ENCODE measurements around the gene CCDC91. TPM values are rescaled to one million over a fixed set of nuclear protein-coding genes. Genes with fewer than 3 reads are reported as not detected.
"Not testable (repeated sequence)": the region's sequence is repeated elsewhere in the genome, so short reads cannot be mapped to it uniquely, and the experiment has no call there.

CCDC91 gene
- total RNA-seq, 1 donor from 2014 or later, result 36.3 TPM

DNA sequence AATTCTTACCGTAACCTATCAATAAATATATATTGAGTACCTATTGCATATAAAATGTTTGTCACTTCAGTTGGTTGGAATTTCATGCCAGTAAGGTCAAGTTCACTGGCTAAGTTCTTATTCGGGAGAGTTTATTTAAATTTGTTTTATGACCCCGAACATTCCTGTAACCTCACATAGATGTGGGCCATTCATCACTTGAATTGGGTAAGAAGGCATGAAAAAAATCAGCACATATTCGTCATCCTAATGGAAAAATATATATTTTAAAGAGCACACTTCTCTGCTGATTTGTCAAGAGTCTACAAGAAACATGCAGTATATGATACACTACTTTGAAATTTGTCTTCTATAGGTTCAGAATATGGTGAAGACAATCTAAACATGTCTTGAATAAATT, 263.4 kb downstream of the CCDC91 start:
- DNase-seq (ENCODE audit: low spot score), result no peak

DNA sequence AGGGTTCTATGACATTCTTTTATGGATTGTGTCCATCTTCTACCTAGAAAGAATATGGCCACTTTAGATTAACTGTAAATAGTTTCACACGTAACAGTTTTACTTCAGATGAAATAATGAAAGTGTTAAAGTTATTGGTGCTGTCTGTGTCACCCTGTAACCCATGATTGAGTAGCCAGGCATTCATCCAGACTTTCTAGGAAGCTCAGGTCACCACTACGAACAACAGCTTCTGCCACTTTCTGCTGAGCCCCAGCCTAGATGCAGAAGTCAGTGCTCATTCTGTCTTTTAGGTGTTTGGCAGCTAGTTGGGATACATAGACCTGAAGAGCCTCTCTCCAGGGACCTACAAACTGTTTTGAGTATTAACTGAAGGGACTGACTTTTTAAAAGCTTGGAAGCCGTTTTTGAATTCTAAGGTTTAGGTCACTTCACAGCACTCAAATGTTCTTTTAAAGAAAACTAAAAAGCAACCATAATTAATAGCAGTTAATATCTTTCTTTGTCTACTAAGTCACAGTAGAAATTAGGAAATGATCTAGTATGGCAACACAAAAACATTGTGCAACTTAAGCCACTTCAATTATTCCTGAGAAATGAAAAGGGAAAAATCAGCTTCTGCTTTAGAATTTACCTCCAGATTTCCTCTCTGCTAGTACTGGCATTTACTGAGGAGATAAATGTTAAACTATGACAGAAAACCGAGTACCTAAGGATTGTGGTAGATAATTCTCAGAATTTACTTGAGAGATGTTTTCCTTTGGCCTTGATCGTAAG, 266.9 kb downstream of the CCDC91 start:
- no peak for DNase-seq (ENCODE audit: low spot score)

GRCh38 chr12:28457785-28458184, 267.5 kb downstream of the CCDC91 start:
- DNase-seq (ENCODE audit: low spot score), result no peak

DNA sequence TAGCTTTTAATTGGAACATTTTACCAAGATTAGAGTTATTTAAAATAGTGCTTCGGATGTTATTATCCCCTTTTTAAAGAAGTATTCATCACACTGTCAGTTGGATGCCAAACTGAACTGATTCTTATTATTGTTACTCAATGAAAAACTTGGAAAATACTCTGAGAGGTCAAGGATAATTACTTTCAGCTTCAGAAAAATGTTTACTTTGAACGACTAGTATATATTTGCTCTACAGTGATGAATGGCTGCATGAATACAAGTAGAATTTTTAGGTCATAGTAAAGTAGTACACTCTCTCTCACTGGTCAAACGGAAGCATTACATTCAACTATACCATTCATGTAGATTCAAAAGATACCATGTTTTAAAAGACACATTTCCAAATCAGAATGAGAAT, 269.2 kb downstream of the CCDC91 start:
- DNase-seq (ENCODE audit: low spot score), result no peak

DNA sequence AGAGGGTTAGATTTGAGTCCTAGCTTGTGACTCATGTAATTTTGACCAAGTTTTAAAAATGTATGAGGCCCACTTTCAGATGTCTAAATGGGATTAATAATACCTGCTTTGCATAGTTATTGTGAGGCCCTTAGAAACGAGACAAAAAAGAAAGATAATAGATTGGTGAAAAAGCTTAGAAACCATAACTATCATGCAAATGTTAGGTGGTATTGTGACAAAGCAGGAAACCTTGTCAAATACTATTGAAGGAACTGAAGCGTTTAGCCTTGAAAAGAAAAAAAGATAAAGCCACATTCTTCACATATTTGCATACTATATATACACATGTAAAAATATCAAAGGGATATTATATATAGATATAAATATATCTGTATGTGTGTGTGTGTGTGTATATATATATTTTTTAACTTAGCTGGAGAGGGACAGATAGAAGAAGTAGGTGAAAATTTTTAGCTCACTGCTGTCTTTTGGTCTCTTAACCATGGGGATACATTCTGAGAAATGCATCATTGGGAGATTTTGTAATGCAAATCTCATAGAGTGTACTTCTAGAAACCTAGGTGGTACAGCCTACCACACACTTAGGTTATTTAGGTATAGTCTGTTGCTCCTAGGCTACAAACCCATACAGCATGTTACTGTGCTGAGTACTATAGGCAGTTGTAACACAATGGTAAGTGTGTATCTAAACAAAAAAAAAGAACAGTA, 270.3 kb downstream of the CCDC91 start:
- no peak for DNase-seq (ENCODE audit: low spot score)

DNA sequence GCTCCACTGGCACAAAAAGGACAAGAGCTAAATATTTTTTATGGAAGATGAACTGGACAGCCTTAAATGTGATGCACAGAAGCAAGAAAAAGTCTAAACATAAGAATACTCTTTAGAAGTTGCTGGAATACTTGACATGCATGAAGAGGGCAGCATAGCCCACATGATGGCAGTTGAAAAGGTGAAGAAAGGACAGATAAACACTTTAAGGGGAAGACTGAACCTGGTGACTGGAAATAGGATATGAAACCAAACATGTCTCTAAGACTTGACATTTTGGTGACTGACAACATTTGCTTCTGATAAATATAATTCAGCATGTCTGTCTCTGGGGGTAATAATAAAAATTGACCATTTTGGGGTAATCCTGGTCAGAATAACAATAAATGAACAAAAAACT, 273.1 kb downstream of the CCDC91 start:
- DNase-seq (ENCODE audit: low spot score), result no peak

DNA sequence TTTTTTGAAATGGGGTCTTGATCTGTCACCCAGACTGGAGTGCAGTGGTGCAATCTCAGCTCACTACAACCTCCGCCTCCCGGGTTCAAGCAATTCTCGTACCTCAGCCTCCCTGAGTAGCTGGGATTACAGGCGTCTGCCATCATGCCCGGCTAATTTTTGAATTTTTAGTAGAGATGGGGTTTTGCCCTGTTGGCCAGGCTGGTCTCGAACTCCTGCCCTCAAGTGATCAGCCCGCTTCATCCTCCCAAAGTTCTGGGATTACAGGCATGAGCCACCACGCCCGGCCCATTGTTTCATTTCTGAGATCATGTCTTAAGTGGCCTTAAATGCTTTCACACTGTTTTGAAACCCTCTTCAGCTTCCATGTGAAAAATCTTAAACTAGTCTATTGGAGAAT, 281.5 kb downstream of the CCDC91 start:
- not testable (repeated sequence) for DNase-seq (ENCODE audit: low spot score)

- DNase-seq (ENCODE audit: low spot score), result not testable (repeated sequence)
These were observed 285.9 kb downstream of the CCDC91 start for GRCh38 chr12:28476206-28476605.

DNA sequence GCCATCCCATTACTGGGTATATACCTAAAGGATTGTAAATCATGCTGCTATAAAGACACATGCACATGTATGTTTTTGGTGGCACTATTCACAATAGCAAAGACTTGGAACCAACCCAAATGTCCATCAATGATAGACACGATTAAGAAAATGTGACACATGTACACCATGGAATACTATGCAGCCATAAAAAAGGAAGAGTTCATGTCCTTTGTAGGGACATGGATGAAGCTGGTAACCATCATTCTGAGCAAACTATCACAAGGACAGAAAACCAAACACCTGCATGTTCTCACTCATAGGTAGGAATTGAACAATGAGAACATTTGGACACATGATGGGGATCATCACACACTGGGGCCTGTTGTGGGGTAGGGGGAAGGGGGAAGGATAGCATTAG, 288.8 kb downstream of the CCDC91 start:
- DNase-seq (ENCODE audit: low spot score), result not testable (repeated sequence)

DNA sequence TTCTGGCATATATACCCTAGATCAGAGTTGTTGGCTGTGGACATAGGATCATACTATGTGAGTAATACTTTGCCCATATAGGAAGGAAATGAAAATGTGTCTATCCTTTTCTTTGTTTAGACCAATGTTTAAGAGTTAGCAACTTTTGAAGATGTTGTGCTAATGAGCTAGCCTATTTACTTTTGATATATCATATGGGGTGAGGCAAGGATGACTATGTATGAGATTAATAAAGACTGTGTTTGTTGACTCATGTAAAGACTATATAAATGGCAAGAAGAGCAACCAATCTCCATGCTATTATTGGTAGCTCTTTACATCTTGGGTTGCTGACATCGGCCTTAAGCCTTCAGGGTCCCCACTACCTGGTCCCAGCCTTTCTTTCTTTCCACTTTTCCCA, 289.4 kb downstream of the CCDC91 start:
- no peak for DNase-seq (ENCODE audit: low spot score)

- no peak for DNase-seq (ENCODE audit: low spot score)
These were observed 293.9 kb downstream of the CCDC91 start for GRCh38 chr12:28484156-28484555.

DNA sequence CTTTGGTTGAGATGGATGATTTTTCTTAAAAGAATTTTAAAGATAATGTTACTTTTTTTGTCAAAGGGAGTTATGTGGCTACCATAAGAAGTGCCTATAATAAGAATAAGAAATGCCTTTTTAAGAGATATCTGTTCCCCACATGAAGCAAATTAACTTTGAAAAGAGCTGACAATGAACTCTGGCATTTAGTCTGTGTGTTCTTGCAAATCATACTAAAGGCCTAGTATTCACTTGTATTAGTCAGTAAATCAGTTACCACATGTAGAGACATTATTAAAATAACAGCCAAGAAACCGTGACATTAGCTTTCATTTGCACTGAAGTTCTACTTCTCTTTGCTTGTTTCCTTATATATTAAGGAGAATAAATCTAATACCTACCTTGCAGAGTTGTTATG, 296.3 kb downstream of the CCDC91 start:
- no peak for DNase-seq (ENCODE audit: low spot score)

DNA sequence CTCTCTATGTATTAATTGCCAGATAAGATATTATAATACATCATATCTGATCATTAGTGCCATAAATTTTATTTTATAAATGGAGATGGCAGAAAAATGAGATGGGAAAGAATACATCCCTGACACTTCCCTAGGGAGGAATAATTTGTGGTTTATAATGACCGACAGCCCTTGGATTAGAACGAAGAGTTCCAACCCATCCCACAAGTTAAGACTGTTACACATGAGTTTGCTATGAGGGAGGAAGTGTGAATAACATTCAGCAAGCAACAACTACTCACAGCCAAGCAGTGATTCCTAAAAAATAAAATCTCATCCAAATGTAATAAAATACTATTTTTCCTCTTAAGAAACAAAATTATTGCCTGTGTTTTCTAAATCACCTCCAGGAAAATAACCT, 299.0 kb downstream of the CCDC91 start:
- DNase-seq (ENCODE audit: low spot score), result no peak

DNA sequence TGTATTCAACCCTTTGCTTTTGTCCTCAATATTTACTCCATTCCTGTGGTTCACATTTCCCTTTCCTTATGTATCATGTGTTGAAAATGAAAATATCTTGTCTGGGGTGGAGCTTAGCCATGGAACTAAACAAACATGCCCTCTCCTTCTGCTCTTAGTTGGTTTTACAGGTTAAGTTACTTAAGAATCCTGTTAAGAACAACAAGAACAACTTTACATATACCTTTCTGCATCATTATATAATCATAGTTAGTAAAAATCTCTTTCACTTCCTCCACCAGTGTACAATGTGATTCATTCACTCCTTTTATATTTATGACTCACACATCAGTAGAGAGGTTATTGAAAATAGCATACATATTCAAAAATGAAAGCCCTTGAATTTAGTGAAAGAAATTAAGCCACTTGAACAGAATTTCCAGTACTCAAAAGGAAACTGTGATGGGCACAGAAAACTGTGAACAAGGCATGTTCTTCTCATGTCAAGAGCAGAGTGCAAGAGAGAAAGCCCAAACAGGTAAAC, 307.7 kb downstream of the CCDC91 start:
- DNase-seq (ENCODE audit: low spot score), result no peak

DNA sequence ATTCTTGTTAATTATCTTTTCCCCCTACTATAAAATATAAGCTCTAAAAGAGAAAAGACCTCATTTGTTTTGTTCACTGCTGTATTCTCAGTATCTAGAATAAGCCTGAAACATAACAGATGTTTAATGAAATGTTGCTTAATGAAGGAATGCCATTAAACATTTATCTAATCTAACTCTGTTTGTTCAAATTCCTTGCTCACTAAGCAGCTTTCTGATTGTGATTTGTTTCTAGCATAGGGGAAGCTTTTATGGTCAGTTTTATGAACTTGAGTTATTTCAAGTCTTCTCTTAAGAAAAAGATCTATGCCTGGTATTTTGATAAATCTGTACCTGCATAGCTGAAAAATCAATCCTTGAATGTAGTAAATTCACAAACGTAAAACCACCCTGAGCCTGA, 308.6 kb downstream of the CCDC91 start:
- DNase-seq (ENCODE audit: low spot score), result no peak

GRCh38 chr12:28500373-28501024, 310.2 kb downstream of the CCDC91 start:
- DNase-seq (ENCODE audit: low spot score), result no peak

- no peak for DNase-seq (ENCODE audit: low spot score)
These were observed 316.0 kb downstream of the CCDC91 start for GRCh38 chr12:28506271-28506670.

GRCh38 chr12:28507033-28507432, 316.8 kb downstream of the CCDC91 start:
- no peak for DNase-seq (ENCODE audit: low spot score)

- DNase-seq (ENCODE audit: low spot score), result no peak
These were observed 317.6 kb downstream of the CCDC91 start for GRCh38 chr12:28507867-28508266.

GRCh38 chr12:28512406-28512805, 322.1 kb downstream of the CCDC91 start:
- DNase-seq (ENCODE audit: low spot score), result no peak

GRCh38 chr12:28512876-28513275, 322.6 kb downstream of the CCDC91 start:
- DNase-seq (ENCODE audit: low spot score), result no peak

GRCh38 chr12:28513983-28514382, 323.7 kb downstream of the CCDC91 start:
- no peak for DNase-seq (ENCODE audit: low spot score)

All from mesenteric fat pad (tissue), 1 donor.